Duodenal mucosa (tissue), 2 donors: ENCODE data around the gene QRICH2.

Experiments
- H3K27ac ChIP-seq: one replicate; pipeline ENCODE4 v1.7.0; 2013; ENCODE audit warnings: low read depth, low read length
- H3K27me3 ChIP-seq, 2 donors: one replicate each; pipeline ENCODE4 v1.7.0; 2013; ENCODE audit warnings: low read length in 2 of 2, control low read depth in 1 of 2; ENCODE audit not compliant: insufficient read depth in 2 of 2, control insufficient read depth in 1 of 2
- H3K36me3 ChIP-seq, 2 donors: one replicate each; pipeline ENCODE4 v1.7.0; 2013; ENCODE audit warnings: low read length in 2 of 2, control low read depth in 1 of 2; ENCODE audit not compliant: insufficient read depth in 2 of 2, control insufficient read depth in 1 of 2
- H3K4me1 ChIP-seq, 2 donors: one replicate each; pipeline ENCODE4 v1.7.0; 2013; ENCODE audit warnings: low read length in 2 of 2, control low read depth in 1 of 2; ENCODE audit not compliant: insufficient read depth in 2 of 2, control insufficient read depth in 1 of 2
- H3K4me3 ChIP-seq, 2 donors: one replicate each; pipeline ENCODE4 v1.7.0; 2013; ENCODE audit warnings: low read length in 2 of 2, low read depth in 1 of 2
- H3K9ac ChIP-seq, 2 donors: one replicate each; pipeline ENCODE4 v1.7.0; 2013; ENCODE audit warnings: low read length in 2 of 2, low read depth in 1 of 2
- H3K9me3 ChIP-seq, 2 donors: one replicate each; pipeline ENCODE4 v1.7.0; 2013; ENCODE audit warnings: low read length in 2 of 2, control low read depth in 1 of 2; ENCODE audit not compliant: control insufficient read depth in 1 of 2

QRICH2 gene, protein sequence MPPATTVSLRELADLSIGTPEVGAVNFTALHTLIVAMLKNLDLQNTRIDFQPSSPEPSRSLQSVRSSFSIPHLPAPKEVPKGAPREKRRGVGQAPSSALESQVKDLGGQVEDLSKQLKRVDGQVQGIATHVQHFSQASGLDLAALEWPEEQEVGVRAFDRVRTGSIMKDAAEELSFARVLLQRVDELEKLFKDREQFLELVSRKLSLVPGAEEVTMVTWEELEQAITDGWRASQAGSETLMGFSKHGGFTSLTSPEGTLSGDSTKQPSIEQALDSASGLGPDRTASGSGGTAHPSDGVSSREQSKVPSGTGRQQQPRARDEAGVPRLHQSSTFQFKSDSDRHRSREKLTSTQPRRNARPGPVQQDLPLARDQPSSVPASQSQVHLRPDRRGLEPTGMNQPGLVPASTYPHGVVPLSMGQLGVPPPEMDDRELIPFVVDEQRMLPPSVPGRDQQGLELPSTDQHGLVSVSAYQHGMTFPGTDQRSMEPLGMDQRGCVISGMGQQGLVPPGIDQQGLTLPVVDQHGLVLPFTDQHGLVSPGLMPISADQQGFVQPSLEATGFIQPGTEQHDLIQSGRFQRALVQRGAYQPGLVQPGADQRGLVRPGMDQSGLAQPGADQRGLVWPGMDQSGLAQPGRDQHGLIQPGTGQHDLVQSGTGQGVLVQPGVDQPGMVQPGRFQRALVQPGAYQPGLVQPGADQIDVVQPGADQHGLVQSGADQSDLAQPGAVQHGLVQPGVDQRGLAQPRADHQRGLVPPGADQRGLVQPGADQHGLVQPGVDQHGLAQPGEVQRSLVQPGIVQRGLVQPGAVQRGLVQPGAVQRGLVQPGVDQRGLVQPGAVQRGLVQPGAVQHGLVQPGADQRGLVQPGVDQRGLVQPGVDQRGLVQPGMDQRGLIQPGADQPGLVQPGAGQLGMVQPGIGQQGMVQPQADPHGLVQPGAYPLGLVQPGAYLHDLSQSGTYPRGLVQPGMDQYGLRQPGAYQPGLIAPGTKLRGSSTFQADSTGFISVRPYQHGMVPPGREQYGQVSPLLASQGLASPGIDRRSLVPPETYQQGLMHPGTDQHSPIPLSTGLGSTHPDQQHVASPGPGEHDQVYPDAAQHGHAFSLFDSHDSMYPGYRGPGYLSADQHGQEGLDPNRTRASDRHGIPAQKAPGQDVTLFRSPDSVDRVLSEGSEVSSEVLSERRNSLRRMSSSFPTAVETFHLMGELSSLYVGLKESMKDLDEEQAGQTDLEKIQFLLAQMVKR (N-terminal part only)

GRCh38 chr17:76307966-76308338 is at the start of gene QRICH2:
TSS of gene QRICH2 (minus strand) at chr17:76308276. CDS start at chr17:76307998, 278 bp downstream.
- Histone ChIP-seq H3K4me1 (no peaks in the 10 kb centered on the region), H3K27ac (no peak within 1 kb of the TSS), H3K36me3 (peaks cover 9 to 26% of the 10 kb centered on the region in 2 donors), H3K9me3 (no peaks in the 10 kb centered on the region), H3K27me3 (no peaks in the 10 kb centered on the region), H3K4me3 (no peak within 1 kb of the TSS), H3K9ac (no peak within 1 kb of the TSS)

- Histone ChIP-seq H3K4me3 (no peak overlapping the region), H3K4me1 (peaks cover 3 to 10% of the 10 kb centered on the region in 2 donors), H3K9me3 (no peaks in the 10 kb centered on the region), H3K9ac (no peak overlapping the region), H3K27ac (no peak overlapping the region), H3K27me3 (no peaks in the 10 kb centered on the region), H3K36me3 (no peaks in the 10 kb centered on the region)
Measured at GRCh38 chr17:76357597-76358158, 49.6 kb upstream of the QRICH2 start.

DNA sequence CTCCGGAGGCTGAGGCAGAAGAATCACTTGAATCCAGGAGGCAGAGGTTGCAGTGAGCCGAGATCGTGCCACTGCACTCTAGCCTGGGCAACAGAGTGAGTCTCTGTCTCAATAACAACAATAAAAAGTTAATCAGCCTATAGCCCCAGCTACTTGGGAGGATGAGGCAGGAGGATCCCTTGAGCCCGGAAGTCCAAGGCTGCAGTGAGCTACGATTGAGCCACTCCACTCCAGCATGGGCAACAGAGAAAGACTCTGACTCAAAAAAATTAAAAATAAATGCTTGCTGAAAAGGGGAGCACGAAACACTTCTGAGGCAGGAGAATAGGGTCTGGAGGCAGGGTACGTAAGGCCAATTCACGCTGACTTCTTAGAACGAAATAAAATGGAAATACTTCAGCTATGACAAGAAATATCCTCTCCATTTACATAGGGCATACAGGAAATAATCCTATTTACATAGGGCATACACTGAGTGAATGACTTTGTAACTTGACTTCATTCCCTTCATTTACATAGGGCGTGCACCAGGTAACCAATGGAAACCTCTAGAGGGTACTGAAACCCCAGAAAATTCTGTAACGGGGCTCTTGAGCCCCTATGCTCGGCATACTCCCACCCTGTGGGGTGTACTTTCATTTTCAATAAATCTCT is 48.9 kb upstream of the QRICH2 start:
- Histone ChIP-seq H3K9ac (no peak overlapping the region), H3K27me3 (no peaks in the 10 kb centered on the region), H3K27ac (no peak overlapping the region), H3K4me1 (peaks cover 8 to 12% of the 10 kb centered on the region in 2 donors), H3K9me3 (no peaks in the 10 kb centered on the region), H3K36me3 (no peaks in the 10 kb centered on the region), H3K4me3 (no peak overlapping the region)

DNA sequence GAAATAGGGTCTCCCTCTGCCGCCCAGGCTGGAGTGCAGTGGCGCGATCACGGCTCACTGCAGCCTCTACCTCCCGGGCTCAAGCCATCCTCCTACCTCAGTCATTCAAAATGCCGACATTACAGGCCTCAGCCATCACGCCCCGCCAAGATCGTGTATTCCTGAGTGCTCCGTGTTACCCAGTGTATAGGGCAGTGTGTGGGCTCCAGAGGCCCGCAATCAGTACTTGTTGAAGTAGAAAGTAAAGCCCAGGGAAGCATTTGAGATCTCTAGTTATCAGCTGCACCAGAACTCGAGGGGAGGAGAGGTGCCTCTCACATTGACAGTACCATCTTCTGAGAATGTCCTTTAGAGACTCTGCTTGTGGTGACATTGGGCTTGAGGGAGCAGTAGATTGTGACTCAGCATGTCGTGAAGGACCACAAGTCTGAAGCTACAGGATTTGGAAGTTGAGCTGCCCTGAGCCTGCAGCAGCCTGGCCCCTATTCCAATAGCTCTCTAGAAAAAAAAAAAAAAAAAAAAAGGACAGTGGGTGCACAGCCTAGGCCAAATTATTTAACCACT is 46.8 kb upstream of the QRICH2 start:
- Histone ChIP-seq H3K9ac (no peak overlapping the region), H3K27ac (no peak overlapping the region), H3K4me3 (peak overlapping the region in 1 of 2 donors; percentile 87)

GRCh38 chr17:76354317-76354729 is 46.2 kb upstream of the QRICH2 start:
- Histone ChIP-seq H3K4me3 (peak overlapping the region; percentile 84 to 87), H3K9ac (peak overlapping the region; percentile 74 to 75), H3K36me3 (no peaks in the 10 kb centered on the region), H3K4me1 (peaks cover 11 to 12% of the 10 kb centered on the region in 2 donors), H3K9me3 (no peaks in the 10 kb centered on the region), H3K27me3 (no peaks in the 10 kb centered on the region), H3K27ac (no peak overlapping the region)

More for the DNA sequence above, 46.8 kb upstream of the QRICH2 start:
- H3K36me3 ChIP-seq, result no peaks in the 10 kb centered on the region
- no peaks in the 10 kb centered on the region for H3K27me3 ChIP-seq
- H3K4me1 ChIP-seq, result peaks cover 11 to 12% of the 10 kb centered on the region in 2 donors
- no peaks in the 10 kb centered on the region for H3K9me3 ChIP-seq

DNA sequence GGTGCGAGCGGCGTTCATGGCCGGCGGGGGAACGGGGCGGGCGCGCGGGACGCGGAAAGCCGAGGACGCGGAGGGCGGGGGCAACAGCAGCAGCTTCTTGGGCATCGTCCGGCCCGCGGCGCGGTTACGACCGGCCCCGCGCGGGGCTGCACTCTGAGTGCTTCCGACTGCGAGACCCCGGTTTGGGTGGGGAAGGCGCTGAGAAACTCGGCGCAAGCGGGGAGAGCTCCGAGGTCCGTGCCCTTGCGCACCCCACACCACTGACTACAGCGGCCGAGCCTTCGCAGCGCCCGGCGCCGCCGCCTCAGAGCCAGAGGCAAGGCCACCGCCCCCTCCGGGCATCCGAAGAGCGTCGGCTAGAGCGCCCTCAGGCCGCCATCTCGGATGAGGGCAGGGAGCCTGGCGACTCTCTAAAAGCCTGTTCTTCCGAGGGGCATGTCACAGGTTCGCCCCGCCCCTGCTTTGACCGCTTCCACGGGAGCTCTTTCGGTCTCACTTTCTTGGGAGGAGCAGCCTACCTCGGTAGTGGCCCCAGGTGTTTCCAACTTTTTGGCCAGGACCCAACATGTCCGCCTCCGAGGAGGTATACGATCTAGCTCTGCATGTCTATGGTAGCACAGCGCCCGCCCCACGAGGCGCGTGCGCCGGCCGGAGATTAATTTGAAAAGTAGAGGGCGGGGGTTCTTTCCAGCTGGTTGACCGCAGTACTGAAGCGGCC is 45.7 kb upstream of the QRICH2 start, which contains the start of gene PRPSAP1:
PRPSAP1 (minus strand) TSS at position 318 of the 718 bp plus-strand sequence; CDS start at position 105, 213 bp downstream.
- H3K36me3 ChIP-seq, result no peaks in the 10 kb centered on the region
- H3K9me3 ChIP-seq, result no peaks in the 10 kb centered on the region
- H3K27ac ChIP-seq, result peak within 1 kb of the TSS; percentile 93
- H3K4me1 ChIP-seq, result peaks cover 11 to 12% of the 10 kb centered on the region in 2 donors
- H3K27me3 ChIP-seq, result no peaks in the 10 kb centered on the region
- H3K9ac ChIP-seq, result peak within 1 kb of the TSS; percentile 74 to 75
- H3K4me3 ChIP-seq, result peak within 1 kb of the TSS; percentile 84 to 87

DNA sequence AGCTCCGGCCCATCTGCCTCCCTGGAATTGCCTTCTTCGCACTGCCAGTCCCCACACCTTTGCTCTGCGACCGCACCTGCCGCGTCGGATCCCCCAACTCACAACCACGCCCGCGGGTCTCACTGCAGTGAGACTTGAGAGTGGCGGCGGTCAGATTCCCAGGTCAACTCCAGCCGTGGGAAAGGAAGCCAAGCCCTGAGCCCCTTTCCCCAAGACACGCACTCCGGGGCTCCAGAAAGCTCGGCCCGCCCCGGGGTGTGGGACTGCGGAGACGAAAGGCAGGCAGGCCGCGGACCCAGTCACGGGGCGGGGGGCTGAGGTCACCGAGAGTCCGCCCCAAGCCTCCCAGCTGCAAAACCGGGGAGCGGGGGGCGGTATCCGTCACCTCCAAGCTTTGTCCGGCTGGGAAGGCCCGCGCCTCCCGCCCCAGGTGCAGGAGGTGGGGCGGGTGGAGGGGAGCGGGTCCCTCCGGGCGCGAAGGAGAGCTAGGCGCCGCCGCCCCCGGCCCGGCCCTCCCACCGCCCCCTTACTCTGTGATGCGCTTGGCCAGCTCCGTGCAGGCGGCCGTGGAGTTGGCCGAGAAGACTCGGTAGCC is 45.0 kb upstream of the QRICH2 start:
- Histone ChIP-seq H3K9ac (peak overlapping the region; percentile 74), H3K4me1 (peaks cover 11 to 12% of the 10 kb centered on the region in 2 donors), H3K27me3 (no peaks in the 10 kb centered on the region), H3K9me3 (no peaks in the 10 kb centered on the region), H3K36me3 (no peaks in the 10 kb centered on the region), H3K27ac (peak overlapping the region; percentile 93), H3K4me3 (peak overlapping the region; percentile 84 to 87)

GRCh38 chr17:76351526-76352071 is 43.5 kb upstream of the QRICH2 start:
- H3K27ac ChIP-seq, result no peak overlapping the region
- H3K27me3 ChIP-seq, result no peaks in the 10 kb centered on the region
- no peak overlapping the region for H3K4me3 ChIP-seq
- no peaks in the 10 kb centered on the region for H3K9me3 ChIP-seq
- no peak overlapping the region for H3K9ac ChIP-seq
- H3K36me3 ChIP-seq, result peaks cover 0 to 10% of the 10 kb centered on the region in 2 donors
- peaks cover 11 to 12% of the 10 kb centered on the region in 2 donors for H3K4me1 ChIP-seq
